Measurements from ENCODE around the gene VSTM2B.

VSTM2B gene

DNA sequence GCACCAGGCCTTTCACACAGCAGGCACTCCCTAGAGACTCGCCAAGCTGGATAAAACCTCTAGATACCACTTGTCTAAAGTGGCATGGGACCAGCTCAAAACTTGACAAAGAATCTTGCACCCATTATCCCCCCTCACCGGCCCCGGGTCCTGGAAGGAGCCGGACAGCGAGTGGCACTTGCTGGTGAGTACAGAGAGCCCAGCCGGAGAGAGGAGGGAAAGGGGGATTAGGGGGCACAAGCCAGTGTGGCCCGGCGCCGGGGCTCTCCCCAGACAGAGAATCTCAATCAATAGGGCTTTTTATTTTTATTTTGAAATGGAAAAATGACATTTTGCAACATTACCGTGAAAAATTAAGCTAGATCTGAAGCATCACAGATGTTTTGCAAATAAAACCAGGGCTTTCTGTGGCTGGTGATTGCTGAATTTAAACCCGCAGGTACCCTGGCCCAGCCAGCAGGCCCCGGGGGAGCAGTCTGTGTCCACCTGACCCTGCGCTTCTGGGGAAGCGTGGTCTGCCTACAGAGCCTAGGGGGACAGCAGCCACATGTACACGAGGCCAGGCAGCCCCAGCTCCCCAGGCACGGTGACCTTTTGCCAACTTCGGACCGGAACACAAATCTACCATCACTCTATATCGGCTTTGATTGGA is 10.0 kb upstream of the VSTM2B start:
- no peak for DNase-seq (ENCODE audit: low spot score)

DNA sequence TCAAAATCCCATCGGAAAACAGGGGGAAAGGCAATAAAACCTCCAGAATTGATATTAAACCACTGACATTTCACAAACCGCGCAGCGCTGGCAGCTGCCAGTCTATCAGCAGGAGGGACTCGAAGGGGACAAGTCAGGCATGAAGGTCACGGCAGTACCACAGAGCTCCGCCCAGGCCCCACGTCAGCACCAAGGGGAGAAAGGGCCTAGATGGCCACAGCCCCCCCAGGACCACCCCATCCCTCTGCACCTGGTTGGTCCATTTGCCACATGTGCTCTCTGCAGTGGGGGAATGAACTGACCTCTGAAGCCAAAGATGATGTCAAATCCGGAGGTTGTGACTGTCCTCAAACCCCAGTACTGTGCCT is 9.5 kb upstream of the VSTM2B start:
- DNase-seq (ENCODE audit: low spot score): no peak

DNA sequence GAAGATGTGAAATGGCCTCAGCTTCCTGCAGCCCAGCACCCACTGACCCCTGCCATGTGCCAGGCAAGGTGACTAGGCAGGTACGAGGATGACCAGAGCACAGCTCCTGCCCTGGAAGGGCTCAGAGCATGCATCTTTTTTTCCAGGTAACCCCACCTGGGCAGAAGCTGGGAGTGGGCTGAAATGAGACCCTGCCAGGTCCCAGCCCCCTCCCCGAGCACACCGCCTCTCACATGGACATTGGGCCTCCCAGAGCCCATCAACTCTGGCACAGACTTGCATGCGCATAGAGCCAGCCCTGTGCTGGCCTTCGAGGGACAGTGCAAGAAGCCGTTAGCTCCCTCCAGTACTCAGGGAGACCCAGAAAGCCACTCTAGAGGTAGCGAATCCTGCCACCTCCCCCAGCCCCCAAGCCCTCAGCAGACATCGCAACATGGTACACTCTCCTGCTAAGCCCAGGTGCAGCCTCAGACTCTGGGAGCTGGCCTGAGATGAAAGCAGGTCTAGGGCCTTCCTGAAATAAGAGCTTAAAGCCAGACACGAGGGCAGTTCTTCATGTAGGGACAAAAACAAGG is 8.9 kb upstream of the VSTM2B start:
- no peak for DNase-seq (ENCODE audit: low spot score)

DNA sequence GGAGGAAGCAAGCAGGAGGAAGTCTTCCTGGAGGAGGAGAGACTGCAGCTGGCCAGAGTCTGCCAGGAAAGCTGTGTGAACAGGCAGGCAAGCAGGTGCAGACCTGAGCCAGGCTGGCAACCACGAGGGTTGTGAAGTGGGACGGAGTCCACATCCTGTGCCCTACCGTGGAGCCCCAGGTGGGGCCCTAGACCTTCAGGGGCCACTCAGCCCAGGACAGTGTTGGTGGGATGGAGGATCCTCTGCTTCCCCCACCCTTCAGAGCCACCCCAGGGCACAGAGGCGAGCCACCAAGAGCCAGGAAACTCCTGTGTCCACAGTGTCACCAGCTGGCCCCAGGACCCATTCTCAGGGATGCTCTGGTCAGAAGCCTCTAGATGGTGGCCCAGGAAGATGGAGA is 8.4 kb upstream of the VSTM2B start:
- no peak for DNase-seq (ENCODE audit: low spot score)

DNA sequence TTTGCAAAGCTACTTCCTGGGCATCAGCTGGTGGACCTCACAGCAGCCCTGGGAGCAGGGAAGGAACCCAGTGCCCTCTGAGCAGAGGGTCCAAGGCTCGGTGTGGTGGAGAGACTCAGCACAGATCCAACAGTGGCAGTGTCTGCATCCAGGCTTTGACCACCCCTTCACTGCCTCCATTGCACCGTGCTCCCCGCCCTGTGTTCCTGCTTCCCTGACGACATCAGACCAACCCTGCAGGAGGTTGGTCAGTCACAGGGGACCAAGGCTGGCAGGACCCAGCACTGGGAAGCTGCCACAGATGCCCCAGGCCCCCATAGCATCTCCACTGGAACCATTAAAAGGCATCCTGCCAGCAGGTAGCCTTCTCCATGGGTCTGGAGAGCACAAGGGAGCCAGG is 7.8 kb upstream of the VSTM2B start:
- no peak for DNase-seq (ENCODE audit: low spot score)

DNA sequence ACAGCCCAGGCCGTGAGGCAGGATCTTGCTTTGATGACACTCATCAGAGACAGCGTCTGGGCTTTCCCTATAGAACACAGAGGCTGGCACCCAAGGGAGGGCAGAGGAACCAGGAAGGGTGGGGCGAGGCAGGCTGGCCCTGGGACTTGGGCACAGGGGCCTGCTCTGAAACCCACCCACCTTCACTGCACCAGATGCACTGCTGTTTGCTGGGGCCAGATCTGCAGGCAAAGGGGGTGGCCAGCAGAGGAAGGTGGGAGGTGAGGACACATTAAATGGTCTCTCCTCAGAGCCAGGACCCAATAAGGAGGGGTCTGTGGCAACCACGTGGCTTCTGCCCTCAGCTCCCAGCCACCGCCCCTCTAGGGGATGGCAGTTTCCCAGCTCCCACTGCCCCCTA is 6.6 kb upstream of the VSTM2B start:
- DNase-seq (ENCODE audit: low spot score): no peak

DNA sequence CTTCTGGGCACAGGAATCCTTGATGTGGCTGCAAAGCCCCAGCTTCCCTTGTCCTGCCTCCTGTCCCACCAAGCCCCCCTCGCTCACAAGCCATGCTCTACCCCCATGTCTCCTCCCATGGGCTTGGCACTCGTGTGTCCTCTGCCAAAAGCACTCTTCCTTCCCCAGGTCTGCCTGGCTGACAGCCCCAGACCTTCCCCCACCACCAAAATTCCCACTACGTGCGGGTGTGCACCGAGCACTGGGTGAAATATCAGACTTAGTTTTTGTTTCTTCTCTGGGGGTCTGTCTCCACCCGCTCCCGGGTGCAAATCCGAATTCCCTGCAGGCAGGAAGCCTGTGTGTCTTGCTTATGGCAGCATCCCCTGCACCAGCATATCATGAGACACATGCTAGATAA is 5.9 kb upstream of the VSTM2B start:
- DNase-seq (ENCODE audit: low spot score): no peak

DNA sequence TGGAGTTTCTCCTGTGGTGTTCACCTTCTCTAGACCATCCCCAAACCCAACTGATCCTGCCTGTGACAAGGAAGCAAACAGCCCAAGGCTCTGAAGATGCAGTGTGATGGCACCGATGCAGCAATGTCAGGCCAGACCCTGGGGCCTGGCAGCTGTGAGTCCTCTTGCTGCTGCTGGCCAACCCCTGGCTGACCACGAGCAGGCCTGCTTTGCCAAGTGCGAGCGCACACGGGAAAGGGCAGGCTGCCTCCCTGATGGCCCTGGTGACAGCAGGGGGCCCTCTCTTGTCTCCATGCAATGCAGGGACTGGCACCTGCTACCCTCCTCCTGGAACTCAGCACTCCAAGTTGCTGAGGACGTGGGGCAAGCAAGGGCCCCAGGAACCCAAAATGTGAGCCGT is 5.4 kb upstream of the VSTM2B start:
- no peak for DNase-seq (ENCODE audit: low spot score)

DNA sequence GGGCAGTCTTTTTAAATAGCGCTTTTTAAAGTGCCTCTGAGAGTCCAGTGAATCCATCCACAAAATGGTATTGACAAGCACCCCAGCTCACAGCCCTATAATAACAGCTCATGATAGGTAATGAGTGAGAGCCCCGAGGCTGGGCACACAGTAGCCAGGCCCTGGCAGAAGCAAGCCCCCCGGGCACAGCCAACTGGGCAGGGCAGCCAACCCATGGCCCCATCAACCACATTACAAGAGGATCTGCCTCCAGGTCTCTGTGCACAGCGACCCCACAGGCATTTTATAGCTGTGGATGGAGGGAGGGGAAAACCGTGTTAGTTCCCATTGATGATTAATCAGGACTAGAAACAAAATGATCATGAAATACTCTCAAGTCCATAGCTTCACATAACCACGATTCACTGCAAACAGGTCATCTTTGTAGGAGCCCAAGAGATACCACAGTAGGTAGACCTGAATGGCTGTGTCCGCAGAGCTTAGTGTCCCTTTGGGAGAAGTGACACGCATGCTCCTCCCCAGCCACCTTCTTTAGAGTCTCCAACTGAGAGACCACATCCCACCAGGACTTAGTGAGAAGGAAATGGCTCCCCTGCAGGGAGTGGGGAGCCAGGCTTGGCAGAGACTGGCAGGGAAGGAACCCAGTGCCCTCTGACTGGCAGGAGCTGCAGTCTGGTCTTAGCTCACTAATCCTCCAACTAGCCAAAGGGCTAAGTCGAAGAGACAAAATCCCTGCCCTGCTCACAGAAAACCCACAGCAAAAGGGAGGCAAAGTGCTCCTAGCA is 4.3 kb upstream of the VSTM2B start:
- no peak for DNase-seq (ENCODE audit: low spot score)

DNA sequence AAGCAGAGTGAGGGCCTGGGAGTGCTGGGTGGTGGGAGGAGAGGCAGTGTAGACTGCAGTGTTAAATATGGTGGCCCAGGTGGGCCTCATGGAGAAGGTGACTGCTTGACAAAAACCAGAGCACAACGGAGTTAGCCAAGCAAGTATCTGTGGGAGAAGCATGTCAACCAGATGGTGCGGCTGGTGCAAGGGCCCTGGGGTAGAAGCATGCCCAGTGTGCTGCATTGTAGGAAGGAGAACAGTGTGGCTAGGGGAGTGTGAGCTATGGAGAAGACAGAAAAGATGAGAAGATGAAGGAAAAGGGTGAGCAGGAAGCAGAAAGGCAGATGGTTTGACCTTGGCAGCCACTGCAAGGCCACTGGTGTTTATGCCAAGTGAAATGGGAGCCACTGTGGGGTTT is 2.2 kb upstream of the VSTM2B start:
- DNase-seq (ENCODE audit: low spot score): no peak

DNA sequence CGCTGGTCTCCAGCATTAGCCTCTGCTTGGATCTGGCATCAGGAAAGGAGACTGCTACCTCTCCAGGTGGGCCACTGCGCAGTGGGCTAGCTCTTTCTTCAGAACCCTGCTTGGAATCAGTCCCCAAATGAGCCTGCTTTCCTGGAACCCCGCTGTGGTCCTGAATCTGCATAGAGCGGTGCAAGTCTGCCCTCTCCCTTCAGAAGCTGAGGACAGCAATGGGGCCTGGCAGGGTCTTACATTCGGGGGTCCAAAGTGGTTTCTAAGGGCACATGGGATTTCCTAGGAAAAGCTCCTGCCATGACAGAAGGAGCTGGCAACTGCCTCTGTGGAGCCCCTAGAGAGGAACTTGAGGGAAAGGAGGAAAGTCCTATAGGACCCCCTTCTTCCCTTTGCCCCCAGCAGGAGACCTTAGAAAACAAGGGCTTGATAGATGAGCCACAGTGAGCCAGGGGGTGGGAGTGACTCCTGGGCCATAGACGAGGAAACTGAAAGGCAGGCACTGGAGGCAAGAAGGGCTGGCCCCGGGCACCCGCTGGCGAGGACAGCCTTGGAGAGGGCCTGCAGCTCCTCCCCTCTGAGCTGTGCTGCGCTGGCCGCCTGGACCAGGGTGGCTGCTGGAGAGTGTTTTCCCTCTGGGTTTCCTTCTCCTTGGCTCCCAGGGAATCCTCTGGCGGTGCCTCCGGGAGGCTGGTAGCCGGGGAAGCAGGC is 1.4 kb upstream of the VSTM2B start:
- DNase-seq (ENCODE audit: low spot score): no peak

DNA sequence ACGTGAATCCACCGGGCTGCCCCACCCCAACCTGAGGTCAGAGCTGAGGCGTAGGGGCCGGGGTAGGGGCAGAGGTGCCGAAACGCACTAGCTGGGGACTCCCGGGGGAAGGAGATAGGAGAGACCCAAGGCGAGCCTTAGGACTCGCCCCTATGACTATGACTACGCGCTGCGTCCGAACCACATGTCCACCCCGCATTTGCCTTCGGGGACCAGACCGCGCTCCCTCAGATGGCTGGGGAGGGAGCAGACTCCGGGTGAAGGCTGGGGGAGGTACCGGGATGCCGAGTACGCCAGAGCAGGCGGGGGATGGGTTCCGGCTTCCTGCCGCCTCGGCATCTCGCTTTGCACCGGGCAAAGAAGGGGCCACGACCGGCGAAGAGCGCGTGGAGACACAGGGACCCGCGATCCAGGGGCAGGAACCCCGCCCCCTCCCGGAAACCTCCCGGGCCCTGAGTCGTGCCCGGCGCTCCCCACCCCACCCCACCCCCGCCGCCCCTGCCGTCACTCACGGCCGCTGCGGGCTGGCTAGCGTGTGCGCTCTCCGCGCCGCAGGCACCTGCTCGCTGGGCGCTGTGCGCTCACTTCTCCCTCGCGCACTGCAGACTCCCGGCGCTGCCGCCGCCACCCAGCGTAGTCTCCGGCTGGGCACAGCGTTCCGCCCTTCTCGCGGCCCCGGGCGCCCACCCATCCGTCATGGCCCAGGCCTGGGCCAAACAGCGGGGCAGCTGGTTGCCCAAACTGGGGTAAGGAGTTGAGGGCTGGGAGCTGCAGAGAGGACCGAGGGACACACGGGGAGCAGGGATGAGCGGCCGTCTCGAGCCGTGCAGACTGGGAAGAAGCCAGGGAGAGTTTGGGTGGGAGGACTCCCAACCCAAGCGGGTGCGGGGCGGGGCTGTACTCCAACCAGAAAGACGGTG is 622 bp upstream of the VSTM2B start:
- no peak for DNase-seq (ENCODE audit: low spot score)

DNA sequence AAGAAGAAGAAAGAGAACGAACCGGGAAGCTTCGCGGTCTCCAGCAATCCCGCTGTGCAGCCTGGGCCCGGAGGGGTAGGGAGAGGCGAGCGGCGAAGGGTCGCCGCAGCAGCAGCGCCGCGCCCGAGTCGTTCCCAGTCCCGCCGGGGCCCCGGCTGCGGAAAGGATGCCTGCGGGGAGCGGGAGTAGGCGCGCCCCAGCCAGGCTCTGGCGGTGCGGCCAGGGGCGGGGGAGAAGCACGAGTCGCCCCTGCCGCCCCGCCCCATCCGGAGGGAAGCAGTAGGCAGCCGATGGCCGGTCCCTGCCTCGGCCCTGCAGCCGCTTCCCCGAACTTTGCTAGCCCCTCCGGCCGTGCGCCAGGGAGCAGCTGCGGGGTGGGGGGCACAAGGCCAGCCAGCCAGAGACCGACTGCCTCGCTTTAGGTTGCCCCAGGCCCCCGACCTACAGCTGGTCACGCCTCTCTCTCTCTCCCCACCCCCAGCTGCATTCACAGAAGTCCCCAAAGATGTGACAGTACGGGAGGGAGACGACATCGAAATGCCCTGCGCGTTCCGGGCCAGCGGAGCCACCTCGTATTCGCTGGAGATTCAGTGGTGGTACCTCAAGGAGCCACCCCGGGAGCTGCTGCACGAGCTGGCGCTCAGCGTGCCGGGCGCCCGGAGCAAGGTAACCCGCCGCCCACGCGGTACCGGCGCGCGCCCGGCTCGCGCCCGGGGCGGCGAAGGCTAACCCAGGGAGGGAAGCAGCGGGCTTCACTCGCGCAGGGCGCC is 1.1 kb downstream of the VSTM2B start:
- no peak for DNase-seq (ENCODE audit: low spot score)

DNA sequence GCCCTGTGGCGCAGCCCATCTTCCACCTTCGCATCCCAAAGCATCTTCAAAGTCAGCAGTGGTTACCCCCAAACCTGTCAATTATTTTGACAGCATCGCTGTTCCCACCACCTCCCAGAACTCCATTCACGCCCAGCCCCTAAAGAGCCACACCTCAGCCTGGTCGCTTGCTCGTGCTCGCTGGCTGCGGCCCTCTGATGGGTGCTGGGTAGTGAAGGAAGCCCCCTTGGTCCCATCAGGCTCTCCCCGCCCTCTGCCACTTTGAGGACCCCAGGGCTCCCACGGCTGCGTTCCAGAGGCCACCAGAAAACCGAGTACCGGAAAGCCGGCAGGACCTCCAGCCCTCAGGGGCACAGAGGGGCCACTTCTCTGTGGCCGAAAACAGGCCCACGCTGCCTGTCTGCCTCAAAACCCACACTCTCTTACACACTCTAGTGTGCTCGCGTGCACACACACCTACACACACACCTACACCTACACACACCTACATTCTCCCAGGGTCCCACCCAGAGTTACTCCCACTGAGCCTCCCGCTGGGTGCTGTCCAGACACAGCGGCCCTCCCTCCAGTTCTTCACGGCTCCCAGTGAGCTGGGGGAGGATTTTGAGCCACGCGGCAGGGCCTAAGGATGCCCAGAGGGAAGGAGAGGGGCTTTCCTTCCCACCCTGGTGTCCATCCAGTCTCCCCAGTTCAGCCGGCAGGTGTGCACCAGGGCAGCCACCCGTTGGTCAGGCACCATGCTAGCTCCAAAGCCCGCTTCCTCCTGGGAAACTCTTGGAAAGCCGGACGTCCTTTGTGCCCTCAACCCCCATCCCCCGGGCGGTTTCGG is 1.9 kb downstream of the VSTM2B start:
- DNase-seq (ENCODE audit: low spot score): no peak

DNA sequence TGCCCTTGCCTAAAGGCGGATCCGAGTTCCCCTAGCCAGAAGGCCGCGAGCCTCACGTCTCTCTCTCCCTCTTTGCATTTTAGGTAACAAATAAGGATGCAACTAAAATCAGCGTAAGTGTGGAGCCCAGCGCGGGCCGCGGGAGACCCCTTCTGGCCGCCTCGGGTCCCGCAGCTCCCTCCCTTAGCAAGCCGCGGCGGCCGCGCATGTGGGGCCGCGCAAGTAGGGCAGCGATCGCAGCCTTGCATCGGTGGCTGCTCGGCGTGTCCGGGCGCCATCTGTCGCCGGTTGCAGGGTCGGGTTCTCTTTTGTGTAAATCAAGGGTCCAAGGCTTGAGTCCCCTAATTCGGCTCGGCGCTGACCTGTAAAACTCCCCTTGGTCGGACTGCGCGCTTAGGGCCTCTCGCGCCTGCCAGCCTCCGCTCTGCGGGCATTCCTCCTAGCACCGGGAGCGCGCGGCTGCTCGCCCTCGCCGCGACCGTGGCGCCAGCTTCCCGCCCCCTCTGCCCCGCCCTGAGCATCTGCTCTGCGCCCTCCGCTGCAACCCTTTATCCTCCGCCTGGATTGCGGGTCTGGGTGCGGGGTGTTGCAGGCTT is 2.7 kb downstream of the VSTM2B start:
- no peak for DNase-seq (ENCODE audit: low spot score)

DNA sequence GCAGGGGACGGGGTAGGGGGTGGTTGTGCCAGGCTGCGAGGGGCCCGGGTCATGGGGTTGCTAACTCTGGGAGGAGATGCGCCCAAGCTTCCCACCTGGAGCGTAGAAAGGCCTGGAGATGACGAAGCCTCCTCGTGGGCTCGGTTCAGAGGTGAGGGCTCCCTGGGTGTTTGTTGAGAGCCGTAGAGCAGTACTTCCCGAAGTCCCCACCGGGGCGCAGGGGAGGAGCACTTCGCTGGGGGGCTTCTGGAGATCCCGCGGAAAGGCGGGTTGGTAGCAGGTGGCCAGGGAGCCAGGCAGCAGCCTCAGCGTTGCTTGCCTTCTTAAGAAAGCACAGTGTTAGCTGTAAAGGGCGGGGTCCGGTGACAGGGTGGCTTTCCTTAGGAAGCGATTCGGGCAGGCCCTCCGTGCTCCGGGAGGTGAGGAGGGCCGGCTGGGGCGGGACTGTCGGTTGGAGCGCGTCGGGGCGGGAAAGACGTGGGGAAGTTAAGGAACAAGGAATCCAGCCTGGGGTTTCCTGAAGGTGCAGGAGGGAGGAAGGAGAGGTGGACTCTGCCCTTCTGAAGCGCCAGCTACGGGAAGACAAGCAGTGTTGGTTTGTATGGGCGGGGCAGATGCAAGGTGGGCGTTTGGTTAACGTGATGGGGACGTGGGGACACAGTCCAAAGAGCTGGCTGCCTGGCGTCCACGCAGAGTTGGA is 3.3 kb downstream of the VSTM2B start:
- DNase-seq (ENCODE audit: low spot score): no peak

DNA sequence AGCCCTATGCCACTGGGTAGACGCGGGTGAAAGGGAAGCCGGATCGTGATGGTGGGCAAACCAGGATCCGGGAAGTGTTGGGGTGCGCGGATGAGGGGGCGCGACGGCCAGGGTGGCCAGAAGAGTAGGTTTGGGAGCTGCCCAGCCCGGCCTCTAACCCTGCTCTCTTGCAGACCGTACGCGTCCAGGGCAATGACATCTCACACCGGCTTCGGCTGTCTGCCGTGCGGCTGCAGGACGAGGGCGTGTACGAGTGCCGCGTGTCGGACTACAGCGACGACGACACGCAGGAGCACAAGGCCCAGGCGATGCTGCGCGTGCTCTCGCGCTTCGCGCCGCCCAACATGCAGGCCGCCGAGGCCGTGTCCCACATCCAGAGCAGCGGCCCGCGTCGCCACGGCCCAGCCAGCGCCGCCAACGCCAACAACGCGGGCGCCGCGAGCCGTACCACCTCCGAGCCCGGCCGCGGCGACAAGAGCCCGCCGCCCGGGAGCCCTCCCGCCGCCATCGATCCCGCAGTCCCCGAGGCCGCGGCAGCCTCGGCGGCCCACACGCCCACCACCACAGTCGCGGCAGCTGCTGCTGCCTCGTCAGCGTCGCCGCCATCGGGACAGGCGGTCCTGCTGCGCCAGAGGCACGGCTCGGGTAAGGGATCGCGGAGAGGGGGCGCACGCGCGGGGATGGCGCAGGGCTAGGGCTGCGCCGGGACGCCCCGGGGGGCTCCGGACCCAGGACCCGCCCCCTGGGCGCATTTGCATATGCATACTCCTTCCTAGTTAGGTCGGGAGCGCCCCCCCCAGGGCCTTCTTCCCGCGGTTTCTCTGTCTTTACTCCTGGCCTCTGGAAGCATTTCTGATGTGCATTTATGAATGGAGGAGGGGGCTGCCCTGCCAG is 4.1 kb downstream of the VSTM2B start:
- no peak for DNase-seq (ENCODE audit: low spot score)

Measured in CD4-positive, alpha-beta T cell treated with Interleukin-6 at 100 ng/mL for 8 hours (primary cell).